GM19463 (cell line): ENCODE data around the gene SMYD3.
"Not testable (repeated sequence)": the region's sequence is repeated elsewhere in the genome, so short reads cannot be mapped to it uniquely, and the experiment has no call there.

ENCODE experiments used
- ATAC-seq: cut with Tn5 transposase; IDR thresholded peaks from one replicate; pipeline ENCODE4 v1.9.1; 2021; ENCODE audit warnings: mild to moderate bottlenecking, moderate library complexity; ENCODE audit not compliant: unreplicated experiment

Gene SMYD3

GRCh38 chr1:246081138-246081702 lies 425.9 kb downstream of the SMYD3 start:
- ATAC-seq: no peak

- ATAC-seq: no peak
Measured at GRCh38 chr1:246080031-246080430, 427.0 kb downstream of the SMYD3 start.

- no peak for ATAC-seq
Measured at GRCh38 chr1:246078888-246079252, 428.2 kb downstream of the SMYD3 start.

- ATAC-seq: no peak
Measured at GRCh38 chr1:246078126-246078887, 428.8 kb downstream of the SMYD3 start.

- no peak for ATAC-seq
Measured at GRCh38 chr1:246077476-246077875, 429.6 kb downstream of the SMYD3 start.

GRCh38 chr1:246074421-246074820 lies 432.7 kb downstream of the SMYD3 start:
- no peak for ATAC-seq

- ATAC-seq: no peak
Measured at GRCh38 chr1:246072456-246072955, 434.6 kb downstream of the SMYD3 start.

- not testable (repeated sequence) for ATAC-seq
Measured at GRCh38 chr1:246071981-246072380, 435.1 kb downstream of the SMYD3 start.

GRCh38 chr1:246071561-246071960 lies 435.5 kb downstream of the SMYD3 start:
- not testable (repeated sequence) for ATAC-seq

- ATAC-seq: no peak
Measured at GRCh38 chr1:246069581-246069980, 437.5 kb downstream of the SMYD3 start.

- no peak for ATAC-seq
Measured at GRCh38 chr1:246068619-246069509, 438.2 kb downstream of the SMYD3 start.

GRCh38 chr1:246068217-246068512 lies 438.9 kb downstream of the SMYD3 start:
- ATAC-seq: no peak

- no peak for ATAC-seq
Measured at GRCh38 chr1:246067432-246068216, 439.5 kb downstream of the SMYD3 start.

- no peak for ATAC-seq
Measured at GRCh38 chr1:246066573-246066972, 440.5 kb downstream of the SMYD3 start.

- ATAC-seq: no peak
Measured at GRCh38 chr1:246065592-246065991, 441.5 kb downstream of the SMYD3 start.

GRCh38 chr1:246064891-246065290 lies 442.2 kb downstream of the SMYD3 start:
- no peak for ATAC-seq

- no peak for ATAC-seq
Measured at GRCh38 chr1:246063013-246063616, 444.0 kb downstream of the SMYD3 start.

- no peak for ATAC-seq
Measured at GRCh38 chr1:246058466-246058865, 448.6 kb downstream of the SMYD3 start.

- no peak for ATAC-seq
Measured at GRCh38 chr1:246052603-246053002, 454.5 kb downstream of the SMYD3 start.

- ATAC-seq: no peak
Measured at GRCh38 chr1:246051909-246052518, 455.1 kb downstream of the SMYD3 start.
